HG03558 (cell line): ENCODE measurements around the gene ZNF883.

Experiments used
- ATAC-seq: cut with Tn5 transposase; IDR thresholded peaks from one replicate; pipeline ENCODE4 v1.9.1; 2021; ENCODE audit warnings: moderate number of reproducible peaks; ENCODE audit not compliant: unreplicated experiment; ENCODE audit errors: extremely low read depth

ZNF883 gene

GRCh38 chr9:112925058-112925641 is 86.8 kb downstream of the ZNF883 start:
- no peak for ATAC-seq

- ATAC-seq: no peak
Observed at GRCh38 chr9:112921549-112921948, 90.4 kb downstream of the ZNF883 start.

- ATAC-seq: no peak
Observed at GRCh38 chr9:112917987-112918362, 94.0 kb downstream of the ZNF883 start.

GRCh38 chr9:112917047-112917986 is 94.7 kb downstream of the ZNF883 start:
- ATAC-seq: no peak

- no peak for ATAC-seq
Observed at GRCh38 chr9:112914524-112914923, 97.5 kb downstream of the ZNF883 start.

GRCh38 chr9:112913326-112913725 is 98.7 kb downstream of the ZNF883 start:
- ATAC-seq: no peak

GRCh38 chr9:112912636-112913035 is 99.4 kb downstream of the ZNF883 start:
- ATAC-seq: no peak

DNA sequence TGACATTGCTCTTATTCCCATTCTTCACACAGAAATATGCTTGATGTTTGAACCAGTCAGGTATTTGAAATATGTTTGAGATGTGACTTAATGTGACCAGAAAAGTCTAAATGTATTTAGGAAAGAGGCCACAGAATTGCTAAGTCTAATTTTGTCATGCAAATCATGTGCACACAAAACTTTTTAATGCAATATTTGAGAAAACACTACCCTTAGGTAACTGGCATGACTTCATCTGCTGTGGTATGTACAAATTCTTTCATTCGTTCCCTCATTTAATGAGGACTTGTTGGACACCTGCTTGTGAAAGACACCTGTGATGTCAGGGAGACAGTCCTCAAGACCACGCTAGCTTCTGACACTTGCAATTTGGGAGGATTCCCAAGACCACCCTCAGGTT is 100.3 kb downstream of the ZNF883 start:
- ATAC-seq: no peak
